ENCODE data around the gene IDH3B.

IDH3B gene

DNA sequence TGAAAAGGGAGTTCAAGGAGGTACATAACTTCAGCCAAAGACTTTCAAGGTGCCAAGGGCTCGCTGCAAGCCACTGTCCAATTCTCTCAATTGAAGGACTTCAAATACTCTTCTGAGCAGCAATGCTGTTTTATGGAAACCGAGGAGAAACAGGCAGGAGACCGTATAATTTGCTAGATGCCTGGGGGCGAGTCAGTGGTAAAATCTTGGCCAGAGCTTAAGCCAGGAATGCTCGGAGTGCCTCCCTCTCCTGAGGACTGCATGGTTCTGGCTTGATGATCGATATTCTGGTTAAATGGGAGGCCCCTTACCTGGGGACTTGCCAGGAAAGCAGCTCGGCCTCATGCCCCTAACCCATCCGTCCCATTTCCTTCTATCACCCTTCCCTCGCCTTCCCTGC, 47.4 kb downstream of the IDH3B start:
- Histone ChIP-seq H3K27ac (ENCODE audit: low read depth, low read length, severe bottlenecking) (no peak overlapping the region), H3K36me3 (ENCODE audit: control insufficient read depth, insufficient read depth, low read length) (no peaks in the 10 kb centered on the region), H3K4me1 (ENCODE audit: control insufficient read depth, insufficient read depth, low read length, poor library complexity, severe bottlenecking) (no peaks in the 10 kb centered on the region), H3K9me3 (ENCODE audit: control insufficient read depth, low read length) (peaks cover 15% of the 10 kb centered on the region), H3K4me3 (ENCODE audit: extremely low read depth, insufficient read depth, low read length, poor library complexity, severe bottlenecking) (no peak overlapping the region)
- WGBS, 2 experiments (ENCODE audit: insufficient coverage in 2 of 2): 83 to 86% methylated on average over 7 to 8 of the region's 9 CpGs

DNA sequence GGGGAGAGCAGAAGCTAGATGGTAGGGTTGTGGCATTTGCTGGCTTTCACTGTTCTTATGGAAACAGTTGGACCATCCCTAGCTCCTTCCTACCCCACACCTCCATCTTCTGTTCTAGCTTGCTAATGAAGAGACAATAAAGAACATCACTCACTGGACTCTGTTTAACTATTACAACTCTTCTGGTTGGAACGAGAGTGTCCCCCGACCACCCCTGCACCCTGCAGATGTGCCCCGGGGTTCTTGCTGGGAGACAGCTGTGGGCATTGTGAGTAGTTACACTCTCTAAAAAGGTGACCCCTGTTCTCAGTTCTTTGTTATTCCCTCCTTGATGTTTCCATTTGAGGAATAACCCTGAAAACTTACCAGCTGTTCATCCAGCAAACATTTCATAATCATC, 51.9 kb downstream of the IDH3B start:
- 80% methylated on average over 2 of the region's 3 CpGs for WGBS, 2 experiments (ENCODE audit: insufficient coverage in 2 of 2)
- no peak overlapping the region for H3K4me3 ChIP-seq (ENCODE audit: extremely low read depth, insufficient read depth, low read length, poor library complexity, severe bottlenecking)
- no peak overlapping the region for H3K27ac ChIP-seq (ENCODE audit: low read depth, low read length, severe bottlenecking)
- no peaks in the 10 kb centered on the region for H3K36me3 ChIP-seq (ENCODE audit: control insufficient read depth, insufficient read depth, low read length)
- no peaks in the 10 kb centered on the region for H3K9me3 ChIP-seq (ENCODE audit: control insufficient read depth, low read length)
- no peaks in the 10 kb centered on the region for H3K4me1 ChIP-seq (ENCODE audit: control insufficient read depth, insufficient read depth, low read length, poor library complexity, severe bottlenecking)

DNA sequence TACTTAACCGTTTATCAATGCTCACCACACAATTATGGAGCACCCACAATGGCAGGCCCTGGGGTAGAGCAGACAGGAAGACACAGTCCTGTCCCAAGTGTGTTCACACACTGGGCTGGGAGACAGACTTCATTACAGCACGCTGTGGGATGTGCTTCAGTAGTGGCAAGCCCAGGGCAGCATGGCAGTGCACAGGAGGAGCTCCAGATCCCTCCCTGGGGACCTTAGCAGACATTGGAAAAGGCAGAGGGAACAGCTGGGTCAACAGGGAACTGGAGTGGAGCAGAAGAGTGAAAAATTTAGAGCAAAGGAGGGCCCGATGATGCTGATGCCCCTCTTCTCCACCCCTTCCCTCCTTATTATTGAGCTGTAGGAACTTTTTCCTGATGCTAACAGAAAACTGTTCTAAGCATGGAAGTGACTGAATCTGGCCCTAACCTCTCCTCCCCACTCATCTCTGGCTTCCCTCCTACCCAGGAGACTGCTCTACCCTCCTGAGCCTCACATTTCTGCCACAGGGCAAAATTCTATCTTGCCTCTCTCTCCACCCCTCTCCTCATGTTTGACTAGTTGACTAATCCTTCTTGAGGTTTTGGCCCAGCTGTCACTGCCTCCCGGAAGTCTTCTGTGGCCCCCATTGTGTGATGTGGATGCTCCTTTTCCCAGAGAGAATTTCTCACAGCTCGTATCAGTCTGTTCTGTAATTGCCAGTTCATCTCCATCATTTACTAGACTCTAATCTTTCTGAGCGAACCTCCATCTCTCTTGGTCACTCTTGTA, 52.9 kb downstream of the IDH3B start:
- no peaks in the 10 kb centered on the region for H3K36me3 ChIP-seq (ENCODE audit: control insufficient read depth, insufficient read depth, low read length)
- H3K4me1 ChIP-seq (ENCODE audit: control insufficient read depth, insufficient read depth, low read length, poor library complexity, severe bottlenecking): no peaks in the 10 kb centered on the region
- no peak overlapping the region for H3K27ac ChIP-seq (ENCODE audit: low read depth, low read length, severe bottlenecking)
- H3K9me3 ChIP-seq (ENCODE audit: control insufficient read depth, low read length): no peaks in the 10 kb centered on the region
- 81 to 96% methylated on average over 4 of the region's 6 CpGs for WGBS, 2 experiments (ENCODE audit: insufficient coverage in 2 of 2)
- H3K4me3 ChIP-seq (ENCODE audit: extremely low read depth, insufficient read depth, low read length, poor library complexity, severe bottlenecking): no peak overlapping the region

DNA sequence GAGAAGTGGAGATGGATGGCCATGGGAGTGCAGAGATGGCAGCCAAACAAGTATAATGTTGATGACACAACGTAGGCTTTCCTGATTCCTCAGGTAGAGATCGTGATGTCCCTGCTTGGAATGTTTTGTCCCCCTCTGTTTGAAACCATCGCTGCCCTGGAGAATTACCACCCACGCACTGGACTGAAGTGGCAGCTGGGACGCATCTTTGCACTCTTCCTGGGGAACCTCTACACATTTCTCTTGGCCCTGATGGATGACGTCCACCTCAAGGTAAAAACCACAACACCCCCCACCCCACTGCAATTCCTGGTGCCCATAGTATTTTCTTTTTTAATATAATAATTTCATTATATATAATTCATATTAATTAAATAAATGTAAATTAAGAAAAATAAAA, 53.7 kb downstream of the IDH3B start:
- whole genome bisulfite sequencing, 2 experiments (ENCODE audit: insufficient coverage in 2 of 2): 91 to 92% methylated on average over 4 to 6 of the region's 6 CpGs
- no peak overlapping the region for H3K27ac ChIP-seq (ENCODE audit: low read depth, low read length, severe bottlenecking)
- peaks cover 8% of the 10 kb centered on the region for H3K9me3 ChIP-seq (ENCODE audit: control insufficient read depth, low read length)
- H3K4me1 ChIP-seq (ENCODE audit: control insufficient read depth, insufficient read depth, low read length, poor library complexity, severe bottlenecking): no peaks in the 10 kb centered on the region
- no peaks in the 10 kb centered on the region for H3K36me3 ChIP-seq (ENCODE audit: control insufficient read depth, insufficient read depth, low read length)
- H3K4me3 ChIP-seq (ENCODE audit: extremely low read depth, insufficient read depth, low read length, poor library complexity, severe bottlenecking): no peak overlapping the region

Measured in mesodermal cell (in vitro differentiated cells).